Measurements from ENCODE around the gene LRRC32. TPM values are rescaled to one million over a fixed set of nuclear protein-coding genes. Genes with fewer than 3 reads are reported as not detected.

The LRRC32 gene
- total RNA-seq, 2 experiments from 2014 or later = 0.32 to 4.7 TPM

Other genes with a start within 250 kb of the LRRC32 start
- gene EMSY, start 225.7 kb downstream of the LRRC32 start, total RNA-seq = 10 to 100 TPM; 34.9 to 42.0 TPM
- 1 to 10 TPM in 1 of 2 experiments, under 1 TPM in 1; 0.35 to 1.5 TPM for gene TSKU, start 112.6 kb upstream of the LRRC32 start, total RNA-seq
- 10 to 100 TPM; 11.0 to 13.3 TPM for gene ACER3, start 190.2 kb upstream of the LRRC32 start, total RNA-seq

Measured in activated CD8-positive, alpha-beta memory T cell treated with anti-CD3 and anti-CD28 coated beads, Interleukin-2, amount 10 ng/mL, durations not matched to agents 7 days and 5 days (primary cell).